ENCODE measurements around the gene ALG13. TPM values are rescaled to one million over a fixed set of nuclear protein-coding genes. Genes with fewer than 3 reads are reported as not detected.

Gene ALG13
- 54.7 TPM for total RNA-seq (2013)
- polyA plus RNA-seq (10 to 100 TPM; 62.0 to 94.5 (median 83.5) TPM), polyA minus RNA-seq (44.9 and 46.8 TPM in 2 replicates), total RNA-seq (29.6 to 68.3 (median 45.2) reads per million in 11 experiments)

GRCh38 chrX:111680988-111681779 is at the start of gene ALG13:
Gene ALG13 (plus strand): TSS chrX:111681170. CDS start chrX:111681219, 49 bp downstream.
- peak; percentile 87 to 93 (median 90) for DNase-seq
- H4K20me1 ChIP-seq (ENCODE audit: insufficient read depth, low read length), result peaks cover 5% of the 10 kb centered on the region
- no peaks in the 10 kb centered on the region for H3K27me3 ChIP-seq (ENCODE audit: control insufficient read depth in 2 of 2, insufficient read depth in 2 of 2, low read length in 2 of 2)
- H3K4me2 ChIP-seq (replicated peaks; ENCODE audit: extremely low read depth, low read length, poor library complexity, severe bottlenecking), result peak within 1 kb of the TSS; percentile 80
- no peaks in the 10 kb centered on the region for H3K9me3 ChIP-seq (replicated peaks in 1 of 2; ENCODE audit: control insufficient read depth in 1 of 2, insufficient read depth in 1 of 2, low read length in 2 of 2)
- peaks cover 17% of the 10 kb centered on the region for H3K4me1 Mint-ChIP-seq
- peak within 1 kb of the TSS; percentile 85 to 88 for H3K4me3 Mint-ChIP-seq
- peaks cover 10 to 11% of the 10 kb centered on the region in 2 donors for H3K4me1 ChIP-seq (ENCODE audit: control insufficient read depth in 1 of 2, insufficient read depth in 2 of 2, low read length in 2 of 2)
- H3K79me2 ChIP-seq (ENCODE audit: insufficient read depth, low read length), result peaks cover 12% of the 10 kb centered on the region
- peak within 1 kb of the TSS; percentile 94 to 98 (median 96) for H3K27ac Mint-ChIP-seq
- peaks cover 27 to 28% of the 10 kb centered on the region in 2 donors for H3K36me3 Mint-ChIP-seq
- WGBS (ENCODE audit: insufficient coverage), result under 1% methylated on average over 33 of the region's 69 CpGs
- H3K4me3 ChIP-seq (replicated peaks in 1 of 3; ENCODE audit: low read depth in 2 of 3, low read length in 3 of 3), result peak within 1 kb of the TSS; percentile 73 to 78 (median 77)
- H3K27ac ChIP-seq (ENCODE audit: low read depth in 1 of 2, low read length in 2 of 2), result peak within 1 kb of the TSS; percentile 93
- peaks cover 0 to 6% (median 3%) of the 10 kb centered on the region in 7 donors for H3K9me3 Mint-ChIP-seq
- H3K27me3 Mint-ChIP-seq (ENCODE audit: low read depth in 3 of 3), result peaks cover 0 to 15% (median 0%) of the 10 kb centered on the region in 3 donors
- H3K36me3 ChIP-seq (replicated peaks in 1 of 2; ENCODE audit: control insufficient read depth in 1 of 2, insufficient read depth in 2 of 2, low read length in 2 of 2), result peaks cover 18 to 24% of the 10 kb centered on the region in 2 donors
- peak within 1 kb of the TSS; percentile 93 for H3K9ac ChIP-seq (ENCODE audit: insufficient read depth, low read length, poor library complexity, severe bottlenecking)
- intact Hi-C loops (cut with micrococcal nuclease), result no loop called here
- peak; percentile 67 for TF ChIP-seq CTCF (IDR thresholded peaks at IDR 0.05)
- peak within 1 kb of the TSS; percentile 77 for H2AFZ ChIP-seq (ENCODE audit: insufficient read depth, low read depth, low read length, poor library complexity, severe bottlenecking)

GRCh38 chrX:111634823-111635729 is 45.9 kb upstream of the ALG13 start:
- H3K36me3 Mint-ChIP-seq, result no peaks in the 10 kb centered on the region
- no peaks in the 10 kb centered on the region for H3K4me1 Mint-ChIP-seq
- intact Hi-C loops (cut with micrococcal nuclease), result no loop called here

More at GRCh38 chrX:111634823-111635729, 45.9 kb upstream of the ALG13 start:
- H3K4me1 ChIP-seq (ENCODE audit: control insufficient read depth in 1 of 2, insufficient read depth in 2 of 2, low read length in 2 of 2), result no peaks in the 10 kb centered on the region
- TF ChIP-seq CTCF (IDR thresholded peaks at IDR 0.05), result no peak
- H3K4me3 ChIP-seq (replicated peaks in 1 of 3; ENCODE audit: low read depth in 2 of 3, low read length in 3 of 3), result no peak overlapping the region
- no peak overlapping the region for H3K4me2 ChIP-seq (replicated peaks; ENCODE audit: extremely low read depth, low read length, poor library complexity, severe bottlenecking)
- no peaks in the 10 kb centered on the region for H3K79me2 ChIP-seq (ENCODE audit: insufficient read depth, low read length)
- Mint-ChIP-seq H3K27ac (no peak overlapping the region), H3K9me3 (peaks cover 0 to 5% (median 0%) of the 10 kb centered on the region in 7 donors), H3K4me3 (no peak overlapping the region), H3K27me3 (ENCODE audit: low read depth in 3 of 3) (peaks cover 0 to 7% (median 0%) of the 10 kb centered on the region in 3 donors)
- H3K9me3 ChIP-seq (replicated peaks in 1 of 2; ENCODE audit: control insufficient read depth in 1 of 2, insufficient read depth in 1 of 2, low read length in 2 of 2), result peaks cover 0 to 4% of the 10 kb centered on the region in 2 donors
- no peak overlapping the region for H3K27ac ChIP-seq (ENCODE audit: low read depth in 1 of 2, low read length in 2 of 2)
- H3K27me3 ChIP-seq (ENCODE audit: control insufficient read depth in 2 of 2, insufficient read depth in 2 of 2, low read length in 2 of 2), result no peaks in the 10 kb centered on the region
- H3K9ac ChIP-seq (ENCODE audit: insufficient read depth, low read length, poor library complexity, severe bottlenecking), result no peak overlapping the region
- DNase-seq, result no peak
- WGBS (ENCODE audit: insufficient coverage), result no CpG with 5 or more reads among the region's 1 CpG
- no peaks in the 10 kb centered on the region for H4K20me1 ChIP-seq (ENCODE audit: insufficient read depth, low read length)
- no peaks in the 10 kb centered on the region for H3K36me3 ChIP-seq (replicated peaks in 1 of 2; ENCODE audit: control insufficient read depth in 1 of 2, insufficient read depth in 2 of 2, low read length in 2 of 2)
- H2AFZ ChIP-seq (ENCODE audit: insufficient read depth, low read depth, low read length, poor library complexity, severe bottlenecking), result no peak overlapping the region

Data from CD14-positive monocyte (primary cell).